Measurements from ENCODE around the gene LDLR.

DNA sequence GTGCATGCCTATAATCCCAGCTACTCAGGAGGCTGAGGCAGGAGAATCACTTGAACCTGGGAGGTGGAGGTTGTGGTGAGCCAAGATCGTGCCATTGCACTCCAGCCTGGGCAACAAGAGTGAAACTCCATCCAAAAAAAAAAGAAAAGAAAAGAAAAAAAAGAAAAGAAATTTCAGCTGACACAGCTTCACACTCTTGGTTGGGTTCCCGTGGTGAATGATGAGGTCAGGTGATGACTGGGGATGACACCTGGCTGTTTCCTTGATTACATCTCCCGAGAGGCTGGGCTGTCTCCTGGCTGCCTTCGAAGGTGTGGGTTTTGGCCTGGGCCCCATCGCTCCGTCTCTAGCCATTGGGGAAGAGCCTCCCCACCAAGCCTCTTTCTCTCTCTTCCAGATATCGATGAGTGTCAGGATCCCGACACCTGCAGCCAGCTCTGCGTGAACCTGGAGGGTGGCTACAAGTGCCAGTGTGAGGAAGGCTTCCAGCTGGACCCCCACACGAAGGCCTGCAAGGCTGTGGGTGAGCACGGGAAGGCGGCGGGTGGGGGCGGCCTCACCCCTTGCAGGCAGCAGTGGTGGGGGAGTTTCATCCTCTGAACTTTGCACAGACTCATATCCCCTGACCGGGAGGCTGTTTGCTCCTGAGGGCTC lies 22.0 kb downstream of the LDLR start:
- TF ChIP-seq, protein P1, sequence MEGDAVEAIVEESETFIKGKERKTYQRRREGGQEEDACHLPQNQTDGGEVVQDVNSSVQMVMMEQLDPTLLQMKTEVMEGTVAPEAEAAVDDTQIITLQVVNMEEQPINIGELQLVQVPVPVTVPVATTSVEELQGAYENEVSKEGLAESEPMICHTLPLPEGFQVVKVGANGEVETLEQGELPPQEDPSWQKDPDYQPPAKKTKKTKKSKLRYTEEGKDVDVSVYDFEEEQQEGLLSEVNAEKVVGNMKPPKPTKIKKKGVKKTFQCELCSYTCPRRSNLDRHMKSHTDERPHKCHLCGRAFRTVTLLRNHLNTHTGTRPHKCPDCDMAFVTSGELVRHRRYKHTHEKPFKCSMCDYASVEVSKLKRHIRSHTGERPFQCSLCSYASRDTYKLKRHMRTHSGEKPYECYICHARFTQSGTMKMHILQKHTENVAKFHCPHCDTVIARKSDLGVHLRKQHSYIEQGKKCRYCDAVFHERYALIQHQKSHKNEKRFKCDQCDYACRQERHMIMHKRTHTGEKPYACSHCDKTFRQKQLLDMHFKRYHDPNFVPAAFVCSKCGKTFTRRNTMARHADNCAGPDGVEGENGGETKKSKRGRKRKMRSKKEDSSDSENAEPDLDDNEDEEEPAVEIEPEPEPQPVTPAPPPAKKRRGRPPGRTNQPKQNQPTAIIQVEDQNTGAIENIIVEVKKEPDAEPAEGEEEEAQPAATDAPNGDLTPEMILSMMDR (IDR thresholded peaks at IDR 0.05) = no peak
- TF ChIP-seq RAD21 (conservative IDR thresholded peaks at IDR 0.05 in 1 of 2, IDR thresholded peaks at IDR 0.05 in 1 of 2) (no peak), MAX (IDR thresholded peaks at IDR 0.05) (no peak), POLR2A (IDR thresholded peaks at IDR 0.05; ENCODE audit: low read length) (no peak), MYC (IDR thresholded peaks at IDR 0.05; ENCODE audit: borderline replicate concordance, low read length) (no peak), CHD2 (IDR thresholded peaks at IDR 0.05; ENCODE audit: low read length, partially characterized antibody) (no peak), PHF8 (IDR thresholded peaks at IDR 0.05; ENCODE audit: borderline replicate concordance, low read depth) (no peak), SMC3 (IDR thresholded peaks at IDR 0.05) (no peak), TP53 (CRISPR knock-in tag; IDR thresholded peaks at IDR 0.05) (no peak)
